B cell (primary cell): Measurements from ENCODE around the gene ITPR3. TPM values are rescaled to one million over a fixed set of nuclear protein-coding genes. Genes with fewer than 3 reads are reported as not detected.

Source experiments
- ATAC-seq: fragments of 200-7000 bp; cut with Tn5 transposase; one replicate; pipeline ENCODE4 v1.10.0; 2021; ENCODE audit warnings: low read depth, mild to moderate bottlenecking, moderate number of reproducible peaks, moderate library complexity
- CTCF ChIA-PET: fragments of 350-600 bp; sonication (Branson Sonifier 250); formaldehyde crosslinking; loops from one replicate; lab custom pipeline; 2021; ENCODE audit warnings: antibody characterized with exemption, inconsistent platforms; lab: Charles Lee
- POLR2A ChIA-PET: fragments of 350-600 bp; sonication (Branson Sonifier 250); formaldehyde crosslinking; loops from one replicate; lab custom pipeline; 2021; ENCODE audit warnings: antibody characterized with exemption; lab: Charles Lee
- DNase-seq: peaks from one replicate; pipeline ENCODE4 v3.0.0; 2013
- H2AFZ ChIP-seq: 2 replicates; pipeline ENCODE4 v1.6.1; 2012; ENCODE audit warnings: mild to moderate bottlenecking, low read depth, low read length; ENCODE audit not compliant: insufficient read depth, poor library complexity, severe bottlenecking
- H3K27ac ChIP-seq, 2 donors: 1 replicate in 1 of 2; 2 replicates in 1 of 2; pipeline ENCODE4 v1.5.1; 2012 to 2013; ENCODE audit warnings: low read length in 2 of 2, mild to moderate bottlenecking in 2 of 2, moderate library complexity in 1 of 2
- H3K27me3 ChIP-seq, 4 experiments: fragments of 200-600 bp in 1 of 4; sonication (generic) in 1 of 4; replicated peaks in 1 of 4; 1 replicate in 2 of 4; 2 replicates in 2 of 4; pipeline versions ENCODE4 v1.6.1 to v1.7.0; 2013 to 2016; ENCODE audit warnings: low read length in 3 of 4, mild to moderate bottlenecking in 2 of 4, mixed read lengths in 1 of 4, moderate library complexity in 1 of 4; ENCODE audit not compliant: insufficient read depth in 4 of 4, control insufficient read depth in 3 of 4; ENCODE audit errors: control extremely low read depth in 1 of 4
- H3K36me3 ChIP-seq, 2 experiments: replicated peaks in 1 of 2; 1 replicate in 1 of 2; 2 replicates in 1 of 2; pipeline versions ENCODE4 v1.6.1 to v1.7.1; 2013; ENCODE audit warnings: low read length in 1 of 2; ENCODE audit not compliant: insufficient read depth in 2 of 2, control insufficient read depth in 1 of 2; ENCODE audit errors: control extremely low read depth in 1 of 2, extremely low read depth in 1 of 2
- H3K4me1 ChIP-seq, 2 donors: fragments of 200-600 bp in 1 of 2; sonication (generic) in 1 of 2; 1 replicate in 1 of 2; 2 replicates in 1 of 2; pipeline versions ENCODE4 v1.5.1 to v1.6.1; 2013 to 2017; ENCODE audit warnings: low read length in 2 of 2; ENCODE audit not compliant: control insufficient read depth in 2 of 2, insufficient read depth in 2 of 2
- H3K4me2 ChIP-seq: replicated peaks from 2 replicates; pipeline ENCODE3; 2012; ENCODE audit warnings: mild to moderate bottlenecking, low read depth, low read length; ENCODE audit not compliant: poor library complexity, severe bottlenecking
- H3K4me3 ChIP-seq, 5 experiments: fragments of 200-600 bp in 1 of 5; sonication (generic) in 1 of 5; 1 replicate in 3 of 5; 2 replicates in 2 of 5; pipeline versions ENCODE4 v1.5.1 to v1.7.0; 2011 to 2016; ENCODE audit warnings: low read length in 4 of 5, mild to moderate bottlenecking in 4 of 5, low read depth in 2 of 5, control low read depth in 1 of 5, moderate library complexity in 1 of 5; ENCODE audit not compliant: insufficient read depth in 1 of 5; ENCODE audit errors: control extremely low read depth in 1 of 5, extremely low read depth in 1 of 5
- H3K79me2 ChIP-seq: fragments of 200-600 bp; sonication (generic); one replicate; pipeline ENCODE4 v1.6.0; 2016; ENCODE audit warnings: low read length; ENCODE audit not compliant: control insufficient read depth, insufficient read depth
- H3K9ac ChIP-seq: fragments of 200-600 bp; sonication (generic); 2 replicates; pipeline ENCODE4 v1.6.1; 2017; ENCODE audit warnings: mild to moderate bottlenecking, low read length, moderate library complexity
- H3K9me3 ChIP-seq, 3 donors: one replicate each; pipeline versions ENCODE4 v1.6.1 to v1.7.1; 2013; ENCODE audit warnings: low read length in 2 of 3; ENCODE audit not compliant: control insufficient read depth in 2 of 3, insufficient read depth in 1 of 3; ENCODE audit errors: control extremely low read depth in 1 of 3
- H4K20me1 ChIP-seq: 2 replicates; pipeline ENCODE4 v1.6.0; 2012; ENCODE audit warnings: mild to moderate bottlenecking, low read length; ENCODE audit not compliant: insufficient read depth, control insufficient read depth, poor library complexity, severe bottlenecking
- H3K27ac Mint-ChIP-seq: one replicate; pipeline ENCODE4 v1.8.0; 2021; ENCODE audit warnings: mixed read lengths
- H3K27me3 Mint-ChIP-seq: one replicate; pipeline ENCODE4 v1.8.0; 2021; ENCODE audit warnings: mixed read lengths
- H3K4me1 Mint-ChIP-seq: one replicate; pipeline ENCODE4 v1.8.0; 2021; ENCODE audit warnings: mixed read lengths
- H3K4me3 Mint-ChIP-seq: one replicate; pipeline ENCODE4 v1.8.0; 2021; ENCODE audit warnings: mixed read lengths
- H3K9me3 Mint-ChIP-seq: one replicate; pipeline ENCODE4 v1.8.0; 2022; ENCODE audit warnings: mixed read lengths; ENCODE audit not compliant: insufficient read depth
- EZH2 ChIP-seq: IDR thresholded peaks from 2 replicates; pipeline ENCODE4 v1.6.1; 2012; ENCODE audit warnings: borderline replicate concordance, low read depth, mild to moderate bottlenecking, moderate library complexity, low read length; ENCODE audit not compliant: insufficient read depth, poor library complexity, severe bottlenecking
- WGBS: methylation state at CpG from one replicate; pipeline ENCODE4 v1.1.5; 2013; ENCODE audit warnings: missing lambda C conversion rate; ENCODE audit not compliant: insufficient coverage; 5-methylcytosine and 5-hydroxymethylcytosine counted together
- intact Hi-C: fragments of 100-400 bp; cut with micrococcal nuclease; formaldehyde crosslinking; loops from one replicate; pipeline ENCODE4 v1.10.0; 2022
- polyA plus RNA-seq: library from polyadenylated mRNA; depleted of rRNA; stranded (reverse); fragments of >200 nt; gene quantifications from 2 replicates; pipeline ENCODE4 v1.2.3, GENCODE V29; 2012
- total RNA-seq, 2 donors: library from RNA; stranded (reverse); fragments of 120-200 nt in 1 of 2; gene quantifications; 1 replicate in 1 of 2; 2 replicates in 1 of 2; pipeline versions ENCODE4 v1.2.3 to v1.2.4, GENCODE V29; 2013 to 2022
- TF ChIP-seq, protein P1 (sequence below): fragments of 200-600 bp; IDR thresholded peaks from one replicate; pipeline ENCODE4 v1.8.0; 2022; ENCODE audit warnings: antibody characterized with exemption, mild to moderate bottlenecking

Gene ITPR3
- total and polyA plus RNA-seq, 2 donors (not counting 1 experiment from before 2014, with no cell fraction given) = 61.9 to 67.6 TPM

GRCh38 chr6:33683051-33683571, 62.0 kb downstream of the ITPR3 start:
- H3K27ac Mint-ChIP-seq = no peak overlapping the region

DNA sequence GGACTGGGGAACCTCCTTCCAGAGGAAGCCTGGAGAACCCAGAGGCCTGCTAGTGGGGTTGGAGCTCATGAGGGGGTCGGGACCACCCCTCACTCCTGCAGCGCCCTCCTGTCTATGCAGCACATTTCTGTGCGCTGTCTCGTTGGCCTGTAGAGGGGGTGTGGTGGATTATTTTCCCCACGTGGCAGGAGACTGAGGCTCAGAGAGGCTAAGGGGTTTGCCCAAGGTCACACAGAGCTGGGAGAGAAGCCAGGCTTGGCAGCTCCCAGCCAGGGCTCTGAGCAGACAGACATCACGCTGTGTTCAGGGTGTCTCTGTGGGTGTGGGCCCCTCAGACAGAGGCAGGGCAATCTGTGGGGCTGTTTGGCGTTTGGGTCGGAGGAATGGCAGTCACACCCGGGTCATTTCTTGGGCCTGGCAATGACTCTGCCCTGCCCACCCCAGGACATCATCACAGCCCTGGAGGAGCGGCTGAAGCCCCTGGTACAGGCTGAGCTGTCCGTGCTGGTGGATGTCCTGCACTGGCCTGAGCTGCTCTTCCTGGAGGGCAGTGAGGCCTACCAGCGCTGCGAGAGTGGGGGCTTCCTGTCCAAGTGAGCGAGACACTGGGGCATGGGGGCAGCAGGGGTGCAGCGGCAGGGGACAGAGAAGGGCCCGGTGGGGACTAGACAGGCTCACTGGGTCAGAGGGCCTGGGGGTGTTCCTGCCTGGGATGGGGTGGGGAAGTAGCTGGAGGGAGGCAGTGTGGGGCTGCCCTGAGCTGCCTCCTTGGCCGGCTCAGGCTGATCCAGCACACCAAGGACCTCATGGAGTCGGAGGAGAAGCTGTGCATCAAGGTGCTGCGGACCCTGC, 62.7 kb downstream of the ITPR3 start:
- no peak for TF ChIP-seq EZH2
- TF ChIP-seq, protein P1, sequence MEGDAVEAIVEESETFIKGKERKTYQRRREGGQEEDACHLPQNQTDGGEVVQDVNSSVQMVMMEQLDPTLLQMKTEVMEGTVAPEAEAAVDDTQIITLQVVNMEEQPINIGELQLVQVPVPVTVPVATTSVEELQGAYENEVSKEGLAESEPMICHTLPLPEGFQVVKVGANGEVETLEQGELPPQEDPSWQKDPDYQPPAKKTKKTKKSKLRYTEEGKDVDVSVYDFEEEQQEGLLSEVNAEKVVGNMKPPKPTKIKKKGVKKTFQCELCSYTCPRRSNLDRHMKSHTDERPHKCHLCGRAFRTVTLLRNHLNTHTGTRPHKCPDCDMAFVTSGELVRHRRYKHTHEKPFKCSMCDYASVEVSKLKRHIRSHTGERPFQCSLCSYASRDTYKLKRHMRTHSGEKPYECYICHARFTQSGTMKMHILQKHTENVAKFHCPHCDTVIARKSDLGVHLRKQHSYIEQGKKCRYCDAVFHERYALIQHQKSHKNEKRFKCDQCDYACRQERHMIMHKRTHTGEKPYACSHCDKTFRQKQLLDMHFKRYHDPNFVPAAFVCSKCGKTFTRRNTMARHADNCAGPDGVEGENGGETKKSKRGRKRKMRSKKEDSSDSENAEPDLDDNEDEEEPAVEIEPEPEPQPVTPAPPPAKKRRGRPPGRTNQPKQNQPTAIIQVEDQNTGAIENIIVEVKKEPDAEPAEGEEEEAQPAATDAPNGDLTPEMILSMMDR = no peak
- no peak for DNase-seq
- Histone ChIP-seq H3K9ac (no peak overlapping the region), H3K4me1 (peaks cover 0 to 4% of the 10 kb centered on the region in 2 donors), H3K36me3 (peaks cover 0 to 86% of the 10 kb centered on the region in 2 experiments), H2AFZ (no peak overlapping the region), H3K4me2 (no peak overlapping the region), H3K4me3 (no peak overlapping the region), H3K79me2 (no peaks in the 10 kb centered on the region), H3K9me3 (no peaks in the 10 kb centered on the region), H3K27ac (no peak overlapping the region), H4K20me1 (no peaks in the 10 kb centered on the region), H3K27me3 (no peaks in the 10 kb centered on the region)
- CTCF ChIA-PET = interaction anchor here (1.0 to 1.7 kb wide), 2 partner anchors 13 to 17 kb away, joined by 3 to 10 read pairs; no protein-coding TSS in a partner anchor
- peaks cover 4% of the 10 kb centered on the region for H3K4me1 Mint-ChIP-seq
- no peaks in the 10 kb centered on the region for H3K9me3 Mint-ChIP-seq
- no peaks in the 10 kb centered on the region for H3K27me3 Mint-ChIP-seq
- POLR2A ChIA-PET = no interaction called here
- no peak for ATAC-seq
- H3K4me3 Mint-ChIP-seq = no peak overlapping the region
- 95% methylated on average over 19 of the region's 19 CpGs for WGBS
- intact Hi-C loops = no loop called here
- H3K27ac Mint-ChIP-seq = no peak overlapping the region

More at GRCh38 chr6:33683051-33683571, 62.0 kb downstream of the ITPR3 start:
- H3K4me3 Mint-ChIP-seq = no peak overlapping the region
- H3K9me3 Mint-ChIP-seq = no peaks in the 10 kb centered on the region
- Histone ChIP-seq H3K36me3 (peaks cover 0 to 87% of the 10 kb centered on the region in 2 experiments), H3K79me2 (no peaks in the 10 kb centered on the region), H3K4me3 (no peak overlapping the region), H3K9ac (no peak overlapping the region), H2AFZ (no peak overlapping the region), H3K9me3 (no peaks in the 10 kb centered on the region), H3K4me2 (no peak overlapping the region), H3K27ac (no peak overlapping the region), H4K20me1 (no peaks in the 10 kb centered on the region), H3K27me3 (no peaks in the 10 kb centered on the region), H3K4me1 (peaks cover 0 to 8% of the 10 kb centered on the region in 2 donors)
- no peak for TF ChIP-seq EZH2
- no peak for DNase-seq
- CTCF ChIA-PET = interaction anchor here (1.0 to 1.7 kb wide), 2 partner anchors 14 to 17 kb away, joined by 3 to 10 read pairs; no protein-coding TSS in a partner anchor
- intact Hi-C loops = no loop called here
- peaks cover 8% of the 10 kb centered on the region for H3K4me1 Mint-ChIP-seq
- H3K27me3 Mint-ChIP-seq = no peaks in the 10 kb centered on the region
- POLR2A ChIA-PET = interaction anchor here (0.7 kb wide), 1 partner anchor 18 kb away, joined by 5 read pairs; no protein-coding TSS in a partner anchor
- 90% methylated on average over 14 of the region's 15 CpGs for WGBS
- ATAC-seq = no peak
